Ishikawa (cell line): ENCODE data around the gene FAM20B.

Source experiments
- CREB1 ChIP-seq: IDR thresholded peaks from 2 replicates; pipeline ENCODE4 v1.6.1; 2012; ENCODE audit warnings: low read depth
- NFIC ChIP-seq: IDR thresholded peaks from 2 replicates; pipeline ENCODE4 v1.6.1; 2012
- TAF1 ChIP-seq: IDR thresholded peaks from 2 replicates; pipeline ENCODE4 v1.6.1; 2012; ENCODE audit warnings: low read depth, mild to moderate bottlenecking
- ZBTB7A ChIP-seq: IDR thresholded peaks from 2 replicates; pipeline ENCODE4 v1.6.1; 2012; ENCODE audit warnings: low read depth
- TF ChIP-seq, protein P1 (sequence below): IDR thresholded peaks from 2 replicates; pipeline ENCODE4 v1.6.1; 2012; ENCODE audit warnings: low read depth, mild to moderate bottlenecking

DNA sequence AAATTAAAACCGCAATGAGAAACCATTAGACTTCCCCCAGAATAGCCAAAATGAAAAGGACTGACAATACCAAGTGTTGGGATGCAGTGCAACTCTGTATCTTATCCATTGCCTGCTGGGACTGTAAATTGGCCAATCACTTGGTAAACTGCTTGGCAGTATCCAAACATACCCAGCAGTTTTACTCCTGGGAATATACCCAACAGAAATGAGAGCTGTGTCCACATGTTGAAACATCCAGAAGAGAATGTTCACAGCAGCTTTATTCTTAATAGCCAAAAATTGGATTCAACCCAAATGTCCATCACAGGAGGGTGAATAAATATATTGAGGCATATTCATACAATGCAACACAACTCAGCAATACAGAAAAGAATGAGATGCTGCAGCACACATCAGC lies 13.7 kb upstream of the FAM20B start:
- TF ChIP-seq ZBTB7A (no peak), CREB1 (no peak), TAF1 (no peak), NFIC (no peak)
- TF ChIP-seq, protein P1, sequence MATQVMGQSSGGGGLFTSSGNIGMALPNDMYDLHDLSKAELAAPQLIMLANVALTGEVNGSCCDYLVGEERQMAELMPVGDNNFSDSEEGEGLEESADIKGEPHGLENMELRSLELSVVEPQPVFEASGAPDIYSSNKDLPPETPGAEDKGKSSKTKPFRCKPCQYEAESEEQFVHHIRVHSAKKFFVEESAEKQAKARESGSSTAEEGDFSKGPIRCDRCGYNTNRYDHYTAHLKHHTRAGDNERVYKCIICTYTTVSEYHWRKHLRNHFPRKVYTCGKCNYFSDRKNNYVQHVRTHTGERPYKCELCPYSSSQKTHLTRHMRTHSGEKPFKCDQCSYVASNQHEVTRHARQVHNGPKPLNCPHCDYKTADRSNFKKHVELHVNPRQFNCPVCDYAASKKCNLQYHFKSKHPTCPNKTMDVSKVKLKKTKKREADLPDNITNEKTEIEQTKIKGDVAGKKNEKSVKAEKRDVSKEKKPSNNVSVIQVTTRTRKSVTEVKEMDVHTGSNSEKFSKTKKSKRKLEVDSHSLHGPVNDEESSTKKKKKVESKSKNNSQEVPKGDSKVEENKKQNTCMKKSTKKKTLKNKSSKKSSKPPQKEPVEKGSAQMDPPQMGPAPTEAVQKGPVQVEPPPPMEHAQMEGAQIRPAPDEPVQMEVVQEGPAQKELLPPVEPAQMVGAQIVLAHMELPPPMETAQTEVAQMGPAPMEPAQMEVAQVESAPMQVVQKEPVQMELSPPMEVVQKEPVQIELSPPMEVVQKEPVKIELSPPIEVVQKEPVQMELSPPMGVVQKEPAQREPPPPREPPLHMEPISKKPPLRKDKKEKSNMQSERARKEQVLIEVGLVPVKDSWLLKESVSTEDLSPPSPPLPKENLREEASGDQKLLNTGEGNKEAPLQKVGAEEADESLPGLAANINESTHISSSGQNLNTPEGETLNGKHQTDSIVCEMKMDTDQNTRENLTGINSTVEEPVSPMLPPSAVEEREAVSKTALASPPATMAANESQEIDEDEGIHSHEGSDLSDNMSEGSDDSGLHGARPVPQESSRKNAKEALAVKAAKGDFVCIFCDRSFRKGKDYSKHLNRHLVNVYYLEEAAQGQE = no peak
